ENCODE measurements around the gene GGA3.

- TF ChIP-seq POLR2A (IDR thresholded peaks at IDR 0.05; ENCODE audit: low read depth, low read length) (no peak), TAF1 (IDR thresholded peaks at IDR 0.05; ENCODE audit: borderline replicate concordance, low read depth, low read length) (no peak), POLR2AphosphoS5 (IDR thresholded peaks at IDR 0.05; ENCODE audit: low read depth, low read length) (no peak)
Observed at GRCh38 chr17:75301049-75301448, 39.6 kb upstream of the GGA3 start.
